Loucy (cell line): ENCODE results near the gene PCDHB16.
"Not testable (repeated sequence)": the region's sequence is repeated elsewhere in the genome, so short reads cannot be mapped to it uniquely, and the experiment has no call there.

Experiments
- H2AFZ ChIP-seq: fragments of 200-600 bp; sonication (generic); 2 replicates; pipeline ENCODE4 v1.6.0; 2016; ENCODE audit warnings: antibody characterized with exemption, mild to moderate bottlenecking, low read length, moderate library complexity
- H3F3A ChIP-seq: fragments of 200-600 bp; 2 replicates; pipeline ENCODE4 v1.6.0; 2016; ENCODE audit warnings: antibody characterized with exemption, low read depth, mild to moderate bottlenecking
- H3K27me3 ChIP-seq: fragments of 200-600 bp; sonication (generic); 2 replicates; pipeline ENCODE4 v1.6.1; 2014; ENCODE audit warnings: low read length, mild to moderate bottlenecking; ENCODE audit not compliant: insufficient read depth, poor library complexity, severe bottlenecking
- H3K36me3 ChIP-seq: fragments of 200-600 bp; sonication (generic); 2 replicates; pipeline ENCODE4 v1.6.1; 2016; ENCODE audit warnings: low read length; ENCODE audit not compliant: insufficient read depth
- H3K4me1 ChIP-seq: fragments of 200-600 bp; sonication (generic); 2 replicates; pipeline ENCODE4 v1.5.1; 2014; ENCODE audit warnings: low read length, mild to moderate bottlenecking; ENCODE audit not compliant: insufficient read depth, poor library complexity, severe bottlenecking
- H3K4me2 ChIP-seq: fragments of 200-600 bp; sonication (generic); 2 replicates; pipeline ENCODE4 v1.6.0; 2014; ENCODE audit warnings: antibody characterized with exemption, low read length, low read depth, mild to moderate bottlenecking; ENCODE audit not compliant: poor library complexity, severe bottlenecking
- H3K4me3 ChIP-seq: fragments of 200-600 bp; sonication (generic); 2 replicates; pipeline ENCODE4 v1.5.1; 2014; ENCODE audit warnings: low read length, mild to moderate bottlenecking, mixed read lengths; ENCODE audit not compliant: poor library complexity, severe bottlenecking
- H3K79me2 ChIP-seq: fragments of 200-600 bp; sonication (generic); 2 replicates; pipeline ENCODE4 v1.6.1; 2014; ENCODE audit warnings: low read length; ENCODE audit not compliant: insufficient read depth
- H3K9ac ChIP-seq: fragments of 200-600 bp; sonication (generic); 2 replicates; pipeline ENCODE4 v1.6.0; 2014; ENCODE audit warnings: mild to moderate bottlenecking, low read depth, low read length, moderate library complexity; ENCODE audit not compliant: poor library complexity, severe bottlenecking
- H3K9me2 ChIP-seq: fragments of 200-600 bp; sonication (generic); replicated peaks from 2 replicates; pipeline ENCODE4 v1.6.1; 2016; ENCODE audit warnings: low read depth, low read length, mixed read lengths
- H3K9me3 ChIP-seq: fragments of 200-600 bp; sonication (generic); 2 replicates; pipeline ENCODE4 v1.6.1; 2014; ENCODE audit warnings: mild to moderate bottlenecking, antibody characterized with exemption, low read length, low read depth; ENCODE audit not compliant: insufficient read depth
- H4K20me1 ChIP-seq: fragments of 200-600 bp; sonication (generic); 2 replicates; pipeline ENCODE4 v1.6.0; 2014; ENCODE audit warnings: antibody characterized with exemption, low read length, mild to moderate bottlenecking; ENCODE audit not compliant: insufficient read depth, poor library complexity, severe bottlenecking
- EZH2phosphoT487 ChIP-seq: fragments of 200-600 bp; IDR thresholded peaks from 2 replicates; pipeline ENCODE4 v1.6.1; 2018; ENCODE audit warnings: antibody characterized with exemption, mild to moderate bottlenecking, moderate library complexity, borderline replicate concordance
- TF ChIP-seq, protein P1 (sequence below): fragments of 200-600 bp; sonication (generic); conservative IDR thresholded peaks from 2 replicates; pipeline ENCODE4 v1.5.1; 2014; ENCODE audit warnings: mild to moderate bottlenecking, antibody characterized with exemption, low read length

Gene PCDHB16

DNA sequence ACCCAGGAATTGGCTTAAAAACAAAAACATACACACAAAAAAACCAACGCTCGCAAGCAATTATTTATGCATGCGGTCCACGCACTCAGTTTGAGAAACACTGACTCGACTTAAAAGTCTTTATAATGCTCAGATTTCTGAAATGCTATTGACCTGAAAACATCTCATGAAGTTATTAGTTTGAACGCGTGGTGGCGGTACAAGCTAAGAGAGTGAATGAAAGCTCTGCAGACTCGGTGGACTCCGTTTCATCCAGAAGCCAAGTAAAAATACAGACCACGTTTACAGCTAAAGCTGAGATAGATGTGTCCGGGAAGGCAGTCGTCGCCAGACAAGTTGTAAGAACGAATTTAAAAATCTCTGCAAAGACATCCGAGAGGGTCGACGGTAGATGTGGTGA is 32.4 kb upstream of the PCDHB16 start, which contains the start of gene PCDHB6:
TSS of gene PCDHB6 (plus strand) at position 246 of the 400 bp plus-strand sequence. CDS start 201 bp downstream, outside the sequence.
- Histone ChIP-seq H2AFZ (no peak within 1 kb of the TSS), H3K4me3 (no peak within 1 kb of the TSS), H3K79me2 (no peaks in the 10 kb centered on the region), H3K27me3 (no peaks in the 10 kb centered on the region), H3F3A (no peaks in the 10 kb centered on the region), H3K4me1 (no peaks in the 10 kb centered on the region), H4K20me1 (no peaks in the 10 kb centered on the region), H3K9ac (no peak within 1 kb of the TSS), H3K36me3 (no peaks in the 10 kb centered on the region), H3K4me2 (no peak within 1 kb of the TSS), H3K9me3 (no peaks in the 10 kb centered on the region), H3K9me2 (no peaks in the 10 kb centered on the region)
- TF ChIP-seq, protein P1, sequence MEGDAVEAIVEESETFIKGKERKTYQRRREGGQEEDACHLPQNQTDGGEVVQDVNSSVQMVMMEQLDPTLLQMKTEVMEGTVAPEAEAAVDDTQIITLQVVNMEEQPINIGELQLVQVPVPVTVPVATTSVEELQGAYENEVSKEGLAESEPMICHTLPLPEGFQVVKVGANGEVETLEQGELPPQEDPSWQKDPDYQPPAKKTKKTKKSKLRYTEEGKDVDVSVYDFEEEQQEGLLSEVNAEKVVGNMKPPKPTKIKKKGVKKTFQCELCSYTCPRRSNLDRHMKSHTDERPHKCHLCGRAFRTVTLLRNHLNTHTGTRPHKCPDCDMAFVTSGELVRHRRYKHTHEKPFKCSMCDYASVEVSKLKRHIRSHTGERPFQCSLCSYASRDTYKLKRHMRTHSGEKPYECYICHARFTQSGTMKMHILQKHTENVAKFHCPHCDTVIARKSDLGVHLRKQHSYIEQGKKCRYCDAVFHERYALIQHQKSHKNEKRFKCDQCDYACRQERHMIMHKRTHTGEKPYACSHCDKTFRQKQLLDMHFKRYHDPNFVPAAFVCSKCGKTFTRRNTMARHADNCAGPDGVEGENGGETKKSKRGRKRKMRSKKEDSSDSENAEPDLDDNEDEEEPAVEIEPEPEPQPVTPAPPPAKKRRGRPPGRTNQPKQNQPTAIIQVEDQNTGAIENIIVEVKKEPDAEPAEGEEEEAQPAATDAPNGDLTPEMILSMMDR = no peak
- TF ChIP-seq EZH2phosphoT487 = no peak

GRCh38 chr5:141150224-141150992 is 31.8 kb upstream of the PCDHB16 start:
- H3K4me2 ChIP-seq = no peak overlapping the region
- no peaks in the 10 kb centered on the region for H3K9me2 ChIP-seq
- H3K27me3 ChIP-seq = no peaks in the 10 kb centered on the region
- no peaks in the 10 kb centered on the region for H3K9me3 ChIP-seq
- H3K79me2 ChIP-seq = no peaks in the 10 kb centered on the region
- no peak for TF ChIP-seq EZH2phosphoT487
- TF ChIP-seq, protein P1 = no peak
- no peak overlapping the region for H3K4me3 ChIP-seq
- H3K36me3 ChIP-seq = no peaks in the 10 kb centered on the region
- no peak overlapping the region for H3K9ac ChIP-seq
- no peaks in the 10 kb centered on the region for H4K20me1 ChIP-seq
- H3K4me1 ChIP-seq = no peaks in the 10 kb centered on the region
- no peak overlapping the region for H2AFZ ChIP-seq
- no peaks in the 10 kb centered on the region for H3F3A ChIP-seq

DNA sequence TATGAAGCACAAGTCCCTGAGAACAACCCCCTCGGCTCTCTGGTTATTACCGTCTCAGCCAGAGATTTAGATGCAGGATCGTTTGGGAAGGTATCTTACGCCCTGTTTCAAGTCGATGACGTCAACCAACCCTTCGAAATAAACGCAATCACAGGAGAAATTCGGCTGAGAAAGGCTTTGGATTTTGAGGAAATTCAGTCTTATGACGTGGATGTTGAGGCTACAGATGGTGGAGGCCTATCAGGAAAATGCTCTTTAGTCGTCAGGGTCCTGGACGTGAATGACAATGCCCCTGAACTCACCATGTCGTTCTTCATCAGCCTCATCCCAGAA is 31.2 kb upstream of the PCDHB16 start:
- Histone ChIP-seq H3K36me3 (no peaks in the 10 kb centered on the region), H3K79me2 (no peaks in the 10 kb centered on the region), H3K9me3 (no peaks in the 10 kb centered on the region), H3K9ac (no peak overlapping the region), H3K4me3 (no peak overlapping the region), H3K27me3 (no peaks in the 10 kb centered on the region), H4K20me1 (no peaks in the 10 kb centered on the region), H3K4me1 (no peaks in the 10 kb centered on the region), H3F3A (no peaks in the 10 kb centered on the region), H3K9me2 (no peaks in the 10 kb centered on the region), H3K4me2 (no peak overlapping the region), H2AFZ (no peak overlapping the region)
- TF ChIP-seq, protein P1 = no peak
- TF ChIP-seq EZH2phosphoT487 = no peak

DNA sequence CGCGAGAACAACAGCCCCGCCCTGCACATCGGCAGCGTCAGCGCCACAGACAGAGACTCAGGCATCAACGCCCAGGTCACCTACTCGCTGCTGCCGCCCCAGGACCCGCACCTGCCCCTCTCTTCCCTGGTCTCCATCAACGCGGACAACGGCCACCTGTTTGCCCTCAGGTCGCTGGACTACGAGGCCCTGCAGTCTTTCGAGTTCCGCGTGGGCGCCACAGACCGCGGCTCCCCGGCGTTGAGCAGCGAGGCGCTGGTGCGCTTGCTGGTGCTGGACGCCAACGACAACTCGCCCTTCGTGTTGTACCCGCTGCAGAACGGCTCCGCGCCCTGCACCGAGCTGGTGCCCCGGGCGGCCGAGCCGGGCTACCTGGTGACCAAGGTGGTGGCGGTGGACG is 30.6 kb upstream of the PCDHB16 start:
- H3K4me2 ChIP-seq, H3K36me3 ChIP-seq, H3K27me3 ChIP-seq, H2AFZ ChIP-seq, H3K4me3 ChIP-seq, H4K20me1 ChIP-seq, H3K9me3 ChIP-seq, H3K4me1 ChIP-seq, H3K9ac ChIP-seq, H3K9me2 ChIP-seq, H3F3A ChIP-seq, H3K79me2 ChIP-seq: not testable (repeated sequence)

DNA sequence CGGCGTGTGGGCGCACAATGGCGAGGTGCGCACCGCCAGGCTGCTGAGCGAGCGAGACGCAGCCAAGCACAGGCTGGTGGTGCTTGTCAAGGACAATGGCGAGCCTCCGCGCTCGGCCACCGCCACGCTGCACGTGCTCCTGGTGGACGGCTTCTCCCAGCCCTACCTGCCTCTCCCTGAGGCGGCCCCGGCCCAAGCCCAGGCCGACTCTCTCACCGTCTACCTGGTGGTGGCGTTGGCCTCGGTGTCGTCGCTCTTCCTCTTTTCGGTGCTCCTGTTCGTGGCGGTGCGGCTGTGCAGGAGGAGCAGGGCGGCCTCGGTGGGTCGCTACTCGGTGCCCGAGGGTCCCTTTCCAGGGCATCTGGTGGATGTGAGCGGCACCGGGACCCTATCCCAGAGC is 30.1 kb upstream of the PCDHB16 start:
- H3F3A ChIP-seq, H3K9me3 ChIP-seq, H4K20me1 ChIP-seq, H3K4me3 ChIP-seq, H3K36me3 ChIP-seq, H3K9me2 ChIP-seq, H3K27me3 ChIP-seq, H3K4me2 ChIP-seq, H2AFZ ChIP-seq, H3K79me2 ChIP-seq, H3K9ac ChIP-seq, H3K4me1 ChIP-seq: not testable (repeated sequence)
